HL-60/S4 treated with retinoic acid at 250 ng/mL for 4 days and 3 days (cell line): Measurements from ENCODE around the gene SDHB.

ENCODE experiments used
- in situ Hi-C: fragments of 300-500 bp; cut with MboI; formaldehyde crosslinking; loops from 2 replicates; pipeline ENCODE4 v1.7.0; 2022; ENCODE audit warnings: low sequenced_read_pairs

SDHB gene

DNA sequence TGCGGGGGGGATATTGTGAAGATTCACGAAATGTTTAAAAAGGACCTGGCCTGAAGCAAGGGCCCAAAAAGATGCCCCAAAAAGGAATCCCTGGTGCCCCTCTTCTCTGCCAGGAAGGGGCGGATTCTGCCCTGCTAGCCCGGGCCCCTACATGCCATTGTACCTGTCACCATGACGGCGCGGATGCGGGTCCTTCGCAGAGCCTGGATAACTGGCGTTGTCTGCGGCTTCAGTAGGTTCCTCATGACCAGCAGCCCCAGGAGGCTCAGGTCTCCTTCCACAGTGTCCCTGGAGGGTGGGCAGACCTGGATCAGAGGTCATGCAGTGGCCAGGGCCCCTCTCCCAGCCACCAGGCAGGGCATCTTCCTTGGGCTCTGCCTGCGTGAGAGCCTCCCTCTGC, 62.3 kb downstream of the SDHB start:
- in situ Hi-C loops: no loop called here

DNA sequence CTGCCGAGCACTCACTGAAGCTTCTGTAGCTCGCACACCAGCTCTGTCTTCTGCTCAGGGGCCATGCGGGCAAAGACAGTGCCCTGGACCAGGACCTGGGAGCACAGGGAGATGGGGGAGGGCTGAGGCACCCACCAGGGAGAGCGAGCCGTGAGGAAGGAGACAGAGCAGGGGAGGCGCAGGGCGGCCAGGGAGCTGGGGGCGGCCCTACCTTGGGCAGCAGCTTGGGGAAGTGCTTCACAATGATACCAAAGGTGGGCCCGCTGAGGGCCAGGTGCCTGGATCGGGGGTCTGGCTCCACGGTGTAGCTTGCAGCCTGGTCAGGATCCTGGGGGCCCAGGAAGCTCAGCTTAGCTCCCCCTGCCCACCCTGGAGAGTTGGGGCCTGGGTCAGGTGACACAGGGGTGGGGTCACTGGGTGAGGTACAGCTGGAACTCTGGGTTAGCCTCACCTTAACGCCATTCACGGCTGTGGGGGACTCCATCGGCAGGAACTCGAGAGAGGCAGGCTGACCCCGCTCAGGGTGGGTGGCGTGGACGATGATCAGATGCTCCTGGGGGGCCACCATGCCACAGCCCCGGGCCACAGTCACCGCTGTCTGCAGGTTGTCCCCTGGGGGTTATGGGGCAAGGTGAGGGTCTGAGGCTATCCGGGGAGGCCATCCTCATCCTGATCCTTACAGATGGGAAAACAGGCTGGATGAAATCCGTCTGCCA, 64.0 kb downstream of the SDHB start:
- in situ Hi-C loops: loop anchor here (10.0 kb wide), 1 partner anchor 55 kb away; no protein-coding TSS in a partner anchor

DNA sequence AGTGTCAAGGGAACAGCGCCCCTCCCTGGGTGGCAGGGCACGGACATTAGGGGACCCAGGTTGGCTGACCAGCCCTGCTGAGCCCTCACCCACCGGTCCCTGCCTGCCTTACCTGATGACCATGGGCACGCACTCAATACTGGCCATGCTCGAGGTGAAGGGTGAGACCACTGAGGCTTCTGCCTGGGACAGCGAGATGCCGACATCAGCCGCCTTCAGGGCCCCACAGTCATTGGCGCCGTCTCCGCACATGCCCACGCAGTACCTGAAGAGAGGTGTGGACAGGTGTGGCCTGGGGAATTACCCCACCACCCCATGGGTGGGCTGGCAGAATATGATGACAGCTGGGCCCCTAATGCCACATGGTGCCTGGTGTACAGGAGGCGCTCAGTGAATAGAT, 65.6 kb downstream of the SDHB start:
- in situ Hi-C loops: loop anchor here (10.0 kb wide), 1 partner anchor 57 kb away; no protein-coding TSS in a partner anchor

DNA sequence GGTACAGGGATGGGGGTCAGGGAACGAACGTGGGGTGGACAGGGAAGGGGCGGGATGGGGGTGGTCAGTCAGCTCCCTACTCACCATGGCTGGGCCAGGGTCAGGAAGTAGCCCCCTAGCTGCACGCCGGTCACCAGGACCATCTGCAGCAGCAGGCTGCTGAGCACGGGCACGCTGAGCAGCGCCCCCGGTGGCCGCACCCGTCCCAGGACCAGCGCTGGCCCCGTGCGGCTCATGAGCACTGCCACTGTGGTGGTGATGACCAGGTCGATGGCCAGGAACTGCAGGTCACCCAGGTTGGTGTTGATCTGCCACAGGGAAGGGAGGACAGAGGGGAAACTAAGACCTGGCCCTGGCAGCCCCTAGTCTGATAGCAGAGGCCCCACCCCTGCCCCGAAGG, 66.9 kb downstream of the SDHB start:
- in situ Hi-C loops: loop anchor here (10.0 kb wide), 1 partner anchor 58 kb away; no protein-coding TSS in a partner anchor

DNA sequence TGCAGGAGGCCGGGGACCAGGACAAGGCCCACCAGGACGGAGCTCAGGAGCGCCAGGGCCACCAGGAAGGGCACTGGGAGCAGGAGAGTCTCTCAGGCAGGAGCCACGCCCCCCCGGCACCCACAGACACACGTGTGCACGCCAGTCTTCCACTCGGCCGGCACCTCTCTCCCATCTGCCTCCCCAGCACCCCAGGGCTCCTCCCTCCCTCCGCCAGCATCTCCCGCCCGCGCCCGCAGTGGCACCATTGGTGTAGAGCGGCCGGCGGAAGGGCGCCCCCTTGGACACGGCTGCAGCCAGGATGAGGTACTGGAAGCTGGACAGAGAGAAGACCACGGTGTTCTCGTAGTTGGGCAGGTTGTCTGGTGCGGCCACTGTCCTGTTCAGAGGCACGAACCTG, 67.3 kb downstream of the SDHB start:
- in situ Hi-C loops: loop anchor here (10.0 kb wide), 1 partner anchor 58 kb away; no protein-coding TSS in a partner anchor

DNA sequence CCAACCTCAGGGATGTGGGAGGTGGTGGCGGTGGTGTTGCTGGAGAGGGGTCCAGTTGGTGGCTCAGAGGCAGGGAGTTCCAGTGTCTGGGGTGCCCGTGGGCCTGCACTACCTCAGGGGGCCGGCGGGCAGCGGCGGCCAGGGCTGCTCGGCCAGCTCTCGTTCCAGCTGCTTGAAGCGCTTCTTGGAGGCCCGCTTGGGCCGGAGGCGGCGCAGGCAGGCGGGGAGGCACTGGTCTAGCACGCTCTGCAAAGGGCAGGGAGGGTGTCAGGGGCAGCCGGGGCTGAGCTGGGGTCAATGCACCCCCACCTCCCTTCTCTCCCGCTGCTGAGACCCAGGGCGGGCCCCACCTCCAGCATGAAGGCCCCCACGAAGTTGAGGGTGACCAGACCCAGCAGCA, 67.7 kb downstream of the SDHB start:
- in situ Hi-C loops: loop anchor here (10.0 kb wide), 1 partner anchor 59 kb away; no protein-coding TSS in a partner anchor

GRCh38 chr1:16984717-16985116, 69.1 kb downstream of the SDHB start:
- in situ Hi-C loops: loop anchor here (10.0 kb wide), 1 partner anchor 60 kb away; no protein-coding TSS in a partner anchor

- in situ Hi-C loops: loop anchor here (10.0 kb wide), 1 partner anchor 61 kb away; no protein-coding TSS in a partner anchor
These were observed 70.2 kb downstream of the SDHB start for GRCh38 chr1:16983649-16984048.

GRCh38 chr1:16982902-16983301, 70.9 kb downstream of the SDHB start:
- in situ Hi-C loops: loop anchor here (10.0 kb wide), 1 partner anchor 62 kb away; no protein-coding TSS in a partner anchor

- in situ Hi-C loops: loop anchor here (10.0 kb wide), 1 partner anchor 63 kb away; no protein-coding TSS in a partner anchor
These were observed 72.5 kb downstream of the SDHB start for GRCh38 chr1:16981269-16981849.

DNA sequence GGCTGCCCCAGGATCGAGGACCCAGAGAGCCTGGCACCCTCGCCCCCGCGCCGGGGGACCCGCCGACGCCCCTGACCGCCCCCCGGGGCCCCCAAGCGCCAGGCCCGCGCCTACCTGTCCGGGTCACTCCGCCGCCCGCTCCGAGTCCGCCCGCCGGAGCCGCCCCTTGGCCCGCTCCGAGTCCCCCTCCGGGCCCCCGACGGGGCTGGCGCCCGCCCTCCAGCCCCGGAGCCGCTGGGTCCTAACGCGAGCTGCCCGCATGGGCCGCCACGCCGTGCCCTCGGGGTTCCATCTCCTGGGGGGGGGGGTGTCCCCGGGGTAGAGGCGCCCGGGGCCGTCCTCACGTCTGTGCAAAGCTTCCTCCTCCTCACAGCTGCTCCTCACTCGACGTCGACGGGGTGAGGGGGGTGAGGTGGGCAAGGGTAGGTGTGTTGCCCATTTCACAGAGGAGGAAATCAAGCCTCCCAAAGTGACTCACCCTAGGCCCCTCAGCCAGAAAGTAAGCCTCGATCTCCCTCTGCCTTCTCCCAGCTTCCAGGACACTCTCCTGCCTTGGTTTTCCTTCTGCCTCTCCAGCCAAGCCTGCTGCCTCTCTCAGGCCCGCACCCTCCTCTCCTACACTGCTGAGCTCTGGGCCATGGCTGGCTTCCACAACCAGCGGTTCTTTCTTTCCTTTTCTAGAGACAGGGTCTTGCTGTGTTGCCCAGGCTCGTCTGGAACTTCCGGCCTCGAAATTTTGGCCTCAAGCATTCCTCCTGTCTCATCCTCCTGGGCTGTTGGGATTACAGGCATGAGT, 73.2 kb downstream of the SDHB start, which contains the start of gene MFAP2:
MFAP2 (minus strand) TSS at position 148 of the 796 bp plus-strand sequence. CDS start 2,347 bp downstream, outside the sequence.
- in situ Hi-C loops: loop anchor here (10.0 kb wide), 1 partner anchor 64 kb away; no protein-coding TSS in a partner anchor

- in situ Hi-C loops: loop anchor here (10.0 kb wide), 1 partner anchor 65 kb away; no protein-coding TSS in a partner anchor
These were observed 74.1 kb downstream of the SDHB start for GRCh38 chr1:16979475-16980327.

GRCh38 chr1:16978567-16979474, 75.0 kb downstream of the SDHB start:
- in situ Hi-C loops: no loop called here

DNA sequence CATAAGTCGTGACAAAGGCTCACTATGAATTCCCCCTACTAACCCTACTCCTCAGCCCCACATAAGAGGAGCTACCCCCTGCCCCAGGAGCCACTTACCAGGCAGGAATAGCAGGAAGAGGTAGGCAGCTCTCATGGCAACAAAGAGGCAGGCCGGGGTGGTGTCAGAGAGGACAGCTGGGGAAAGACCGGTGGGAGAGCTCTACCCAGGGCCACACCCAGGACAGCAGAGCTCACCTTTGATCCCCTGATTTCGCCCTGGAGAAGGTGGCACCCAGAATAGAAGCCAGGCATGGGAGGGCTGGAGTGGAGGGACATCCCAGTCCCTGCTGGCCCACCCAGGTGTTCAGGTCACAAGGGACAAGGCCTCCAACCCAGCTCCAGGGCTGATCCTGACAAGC, 75.7 kb downstream of the SDHB start:
- in situ Hi-C loops: no loop called here

- in situ Hi-C loops: no loop called here
These were observed 76.5 kb downstream of the SDHB start for GRCh38 chr1:16977377-16977776.

- in situ Hi-C loops: no loop called here
These were observed 76.9 kb downstream of the SDHB start for GRCh38 chr1:16976966-16977365.

DNA sequence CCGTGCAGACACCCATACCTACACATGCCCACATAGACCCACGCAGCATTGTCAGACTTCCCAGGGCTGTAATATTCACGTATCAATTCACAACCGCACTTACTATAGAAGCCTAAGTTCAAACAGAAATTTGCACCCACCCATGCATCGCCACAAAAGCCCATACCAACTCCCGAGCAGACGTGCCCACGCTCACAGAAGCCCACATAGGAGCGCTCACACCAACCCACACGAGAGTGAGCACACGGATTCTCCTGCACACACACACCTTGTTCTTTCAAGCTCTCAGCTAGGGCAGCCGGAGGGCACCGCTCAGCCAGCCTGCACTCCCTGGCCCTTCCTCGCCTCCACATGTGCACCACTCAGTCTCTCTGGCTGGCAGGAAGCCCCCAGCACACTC, 78.0 kb downstream of the SDHB start:
- in situ Hi-C loops: no loop called here

- in situ Hi-C loops: no loop called here
These were observed 78.6 kb downstream of the SDHB start for GRCh38 chr1:16975211-16975610.

GRCh38 chr1:16973215-16973614, 80.6 kb downstream of the SDHB start:
- in situ Hi-C loops: no loop called here
